ENCODE measurements around the gene SLC39A11. TPM values are rescaled to one million over a fixed set of nuclear protein-coding genes. Genes with fewer than 3 reads are reported as not detected.
"Not testable (repeated sequence)": the region's sequence is repeated elsewhere in the genome, so short reads cannot be mapped to it uniquely, and the experiment has no call there.

Gene SLC39A11
- total RNA-seq, 1 experiment from 2014 or later, result 18.3 TPM

GRCh38 chr17:72947475-72947874 lies 145.0 kb downstream of the SLC39A11 start:
- no peak for DNase-seq (ENCODE audit: low read depth)

- DNase-seq (ENCODE audit: low read depth), result no peak
These were observed 145.8 kb downstream of the SLC39A11 start for GRCh38 chr17:72946696-72947095.

DNA sequence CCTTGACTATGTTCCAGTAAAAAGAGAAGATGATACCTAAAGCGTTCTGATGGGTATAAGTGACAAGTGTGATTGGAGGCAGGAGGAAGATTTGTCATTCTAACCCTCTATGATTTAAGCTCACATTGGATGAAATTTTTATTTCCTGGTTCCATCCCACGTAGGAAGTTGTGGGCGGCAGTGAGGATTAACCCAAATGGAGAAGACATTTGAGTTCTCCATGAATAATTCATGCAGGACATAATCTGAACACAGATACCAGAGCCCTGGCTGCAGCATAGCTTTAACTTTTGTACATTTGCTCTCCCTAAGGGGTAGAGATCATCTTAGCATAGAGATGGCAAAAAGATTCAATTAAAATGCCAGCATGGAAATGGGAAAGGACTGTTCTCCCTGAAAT lies 146.3 kb downstream of the SLC39A11 start:
- no peak for DNase-seq (ENCODE audit: low read depth)

DNA sequence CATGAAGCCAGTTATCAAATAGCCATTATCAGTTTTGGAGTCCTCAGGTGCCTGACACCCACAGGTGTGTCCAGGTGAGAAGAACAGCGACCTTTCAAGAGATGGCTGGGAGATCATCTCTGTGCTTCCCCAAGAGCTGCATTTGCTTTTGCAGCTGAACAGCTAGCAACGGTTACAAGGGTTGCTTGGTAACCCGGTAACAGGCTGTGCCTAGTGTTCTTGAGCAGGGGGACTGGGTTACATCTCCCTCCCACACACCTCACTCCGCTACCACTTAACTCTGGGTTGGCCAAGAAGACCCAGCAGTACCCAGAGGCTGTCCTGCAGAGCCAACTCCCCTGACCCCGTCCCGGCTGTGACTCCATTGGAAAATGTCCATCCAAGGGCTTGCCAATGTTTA lies 147.0 kb downstream of the SLC39A11 start:
- no peak for DNase-seq (ENCODE audit: low read depth)

DNA sequence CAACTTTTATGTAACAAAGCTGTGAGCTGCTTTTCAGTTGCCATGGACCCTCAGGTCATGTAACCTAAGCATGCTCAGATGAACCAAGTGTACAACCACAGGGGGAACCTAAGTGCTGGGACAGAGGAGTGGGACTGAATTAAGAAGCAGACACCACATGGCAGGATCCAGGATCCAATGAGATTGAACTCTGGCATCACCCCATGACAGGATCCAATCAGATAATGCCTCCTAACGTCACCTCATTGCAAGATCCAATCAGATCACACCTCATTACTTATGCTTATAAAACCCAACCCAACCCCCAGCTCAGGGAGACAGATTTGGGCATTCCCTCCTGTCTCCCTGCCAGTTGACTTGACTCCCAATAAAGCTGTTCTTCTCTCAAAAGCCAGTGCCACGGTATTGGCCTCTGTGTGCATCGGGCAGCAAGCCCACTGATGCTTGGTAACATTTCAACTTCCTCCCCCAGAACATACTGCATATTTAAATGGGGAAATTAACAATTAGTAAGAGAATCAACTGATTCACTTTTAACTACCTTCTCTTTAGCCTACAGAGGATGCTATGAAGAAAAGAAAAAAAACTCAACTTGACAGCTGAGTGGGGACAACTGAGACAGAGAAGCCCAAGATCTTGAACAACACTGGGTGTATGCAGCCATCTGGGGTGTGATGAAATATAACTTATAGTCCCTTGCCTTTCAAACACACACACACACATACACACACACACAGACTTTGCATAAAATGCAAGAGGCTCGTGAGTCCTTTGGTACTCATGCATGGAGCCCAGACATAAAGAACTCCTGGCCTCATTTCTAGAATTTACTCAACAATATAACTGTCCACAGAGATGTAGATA lies 148.4 kb downstream of the SLC39A11 start:
- DNase-seq (ENCODE audit: low read depth), result no peak

DNA sequence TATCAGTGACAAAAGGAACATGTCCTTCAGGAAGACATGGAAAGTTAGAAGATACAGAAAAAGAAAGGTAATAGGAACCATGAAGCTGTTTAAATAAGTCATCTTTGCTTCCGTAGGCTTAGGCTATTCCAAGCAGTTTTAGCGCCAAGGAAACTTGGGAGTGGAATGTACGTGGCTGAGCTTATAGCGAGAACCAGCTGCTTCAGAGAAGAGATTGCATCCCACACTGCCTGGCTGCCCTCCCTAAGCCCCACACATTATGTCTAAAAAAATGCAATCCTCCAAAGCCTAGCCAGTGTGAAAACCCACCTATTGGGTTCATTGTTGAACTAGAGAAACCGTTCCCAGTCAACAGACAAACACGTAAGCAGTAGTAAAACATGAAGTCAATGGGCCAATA lies 149.9 kb downstream of the SLC39A11 start:
- no peak for DNase-seq (ENCODE audit: low read depth)

- DNase-seq (ENCODE audit: low read depth), result no peak
These were observed 152.0 kb downstream of the SLC39A11 start for GRCh38 chr17:72940496-72940895.

GRCh38 chr17:72938482-72938881 lies 154.0 kb downstream of the SLC39A11 start:
- no peak for DNase-seq (ENCODE audit: low read depth)

DNA sequence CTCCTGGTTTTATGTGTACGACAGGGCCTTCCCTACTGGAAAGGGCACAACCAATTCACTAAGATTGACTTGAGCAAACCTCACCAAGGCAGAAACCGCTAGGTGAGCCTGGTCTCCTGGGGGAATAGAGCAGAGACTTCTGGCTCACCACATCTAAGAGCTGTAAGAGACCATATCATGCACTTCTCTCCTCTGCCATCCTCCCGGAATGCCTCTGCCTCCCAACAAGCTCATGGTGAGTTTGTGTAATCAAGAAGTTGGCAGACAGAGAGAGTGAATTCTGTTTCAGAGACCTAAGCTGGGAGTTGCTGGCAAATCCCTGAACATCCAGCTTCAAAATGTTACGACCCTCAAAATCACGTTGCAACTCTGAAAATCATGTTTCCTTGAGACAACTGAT lies 154.8 kb downstream of the SLC39A11 start:
- DNase-seq (ENCODE audit: low read depth), result no peak

DNA sequence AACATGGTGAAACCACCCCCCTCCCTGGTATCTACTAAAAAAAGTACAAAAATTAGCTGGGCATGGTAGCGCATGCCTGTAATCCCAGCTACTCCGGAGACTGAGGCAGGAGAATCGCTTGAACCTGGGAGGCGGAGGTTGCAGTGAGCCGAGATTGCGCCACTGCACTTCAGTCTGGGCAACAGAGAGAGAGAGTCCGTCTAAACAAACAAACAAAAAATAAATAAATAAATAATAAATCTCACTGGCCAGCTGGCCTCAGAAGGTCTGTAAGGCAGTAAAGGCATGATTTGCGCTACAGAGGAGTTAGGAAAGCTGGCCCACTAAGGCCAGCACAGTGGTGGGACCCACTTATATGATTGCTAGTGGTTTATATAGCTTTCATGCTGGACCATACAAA lies 155.2 kb downstream of the SLC39A11 start:
- DNase-seq (ENCODE audit: low read depth), result not testable (repeated sequence)

- DNase-seq (ENCODE audit: low read depth), result no peak
These were observed 156.5 kb downstream of the SLC39A11 start for GRCh38 chr17:72935984-72936383.

GRCh38 chr17:72934927-72935326 lies 157.6 kb downstream of the SLC39A11 start:
- DNase-seq (ENCODE audit: low read depth), result no peak

- DNase-seq (ENCODE audit: low read depth), result no peak
These were observed 160.9 kb downstream of the SLC39A11 start for GRCh38 chr17:72931635-72932034.

DNA sequence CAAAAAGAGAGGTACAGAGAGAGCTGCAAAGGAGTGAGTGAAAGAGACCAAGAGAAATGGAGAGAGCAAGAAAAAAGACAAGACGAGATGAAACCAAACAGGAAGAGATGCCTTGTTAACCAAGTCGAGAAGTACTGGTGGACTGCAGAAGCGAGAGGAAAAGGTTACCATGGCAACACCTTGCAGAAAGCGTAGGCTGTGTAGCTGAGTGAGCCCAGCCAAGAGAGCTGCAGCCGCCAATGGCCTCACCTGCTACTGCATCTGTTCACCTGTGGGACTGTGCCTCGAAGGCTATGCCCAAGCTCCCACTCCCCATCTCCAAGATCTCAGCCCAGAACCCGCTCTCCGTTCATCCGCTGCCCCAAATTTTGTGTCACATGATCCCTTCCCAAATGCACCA lies 161.3 kb downstream of the SLC39A11 start:
- no peak for DNase-seq (ENCODE audit: low read depth)

- DNase-seq (ENCODE audit: low read depth), result no peak
These were observed 162.5 kb downstream of the SLC39A11 start for GRCh38 chr17:72930031-72930430.

- DNase-seq (ENCODE audit: low read depth), result no peak
These were observed 163.9 kb downstream of the SLC39A11 start for GRCh38 chr17:72928454-72929136.

DNA sequence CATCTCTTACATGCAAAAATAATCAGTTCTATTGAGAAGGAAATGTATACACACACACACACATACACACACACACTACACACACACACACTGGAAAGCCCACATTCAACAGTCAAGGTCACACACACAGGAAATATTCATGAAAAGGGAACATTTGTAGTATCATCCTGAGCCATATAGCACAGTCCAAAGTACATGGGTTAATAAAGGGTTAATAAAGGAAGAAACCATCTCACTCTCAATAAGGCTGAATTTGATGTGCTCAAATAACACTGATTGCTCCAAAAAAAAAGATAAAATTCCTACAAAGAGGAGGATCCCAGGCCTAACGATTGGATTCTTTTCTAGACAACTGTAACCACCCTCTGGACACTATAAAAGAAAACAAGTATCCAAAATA lies 164.7 kb downstream of the SLC39A11 start:
- DNase-seq (ENCODE audit: low read depth), result no peak

DNA sequence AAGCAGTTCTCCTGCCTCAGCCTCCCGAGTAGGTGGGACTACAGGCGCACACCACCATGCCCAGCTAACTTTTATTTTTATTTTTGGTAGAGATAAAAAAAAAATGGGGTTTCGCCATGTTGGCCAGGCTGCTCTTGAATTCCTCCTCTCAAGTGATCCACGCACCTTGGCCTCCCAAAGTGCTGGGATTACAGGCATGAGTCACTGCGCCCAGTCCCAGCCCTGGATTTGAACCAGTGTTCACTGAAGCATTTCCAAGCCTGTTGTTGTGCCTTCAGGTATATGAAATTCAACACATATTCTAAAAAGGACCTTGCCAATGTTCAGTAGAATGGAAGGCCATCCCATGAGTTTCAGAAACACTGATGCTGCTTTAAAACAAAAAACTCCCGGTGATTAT lies 165.3 kb downstream of the SLC39A11 start:
- peak; percentile 32 for DNase-seq (ENCODE audit: low read depth)

GRCh38 chr17:72926171-72926570 lies 166.3 kb downstream of the SLC39A11 start:
- no peak for DNase-seq (ENCODE audit: low read depth)

GRCh38 chr17:72924196-72924595 lies 168.3 kb downstream of the SLC39A11 start:
- no peak for DNase-seq (ENCODE audit: low read depth)

GRCh38 chr17:72922219-72922618 lies 170.3 kb downstream of the SLC39A11 start:
- DNase-seq (ENCODE audit: low read depth), result no peak

GRCh38 chr17:72921347-72922054 lies 171.0 kb downstream of the SLC39A11 start:
- DNase-seq (ENCODE audit: low read depth), result no peak

DNA sequence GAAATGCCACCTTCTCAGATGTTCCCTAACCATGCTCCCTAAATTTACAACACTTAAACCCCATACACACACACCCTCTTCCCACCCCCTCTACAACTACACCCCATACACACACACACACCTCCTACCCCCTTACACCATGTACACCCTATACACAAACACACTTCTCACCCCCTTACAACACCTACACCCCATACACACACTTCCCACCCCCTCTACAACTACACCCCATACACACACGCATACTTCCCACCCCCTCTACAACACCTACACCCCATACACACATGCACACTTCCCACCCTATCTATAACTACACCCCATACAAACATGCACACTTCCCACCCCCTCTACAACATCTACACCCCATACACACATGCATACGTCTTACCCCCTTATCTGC lies 172.0 kb downstream of the SLC39A11 start:
- no peak for DNase-seq (ENCODE audit: low read depth)

All from Daoy (cell line).